OCI-LY1 (cell line): Measurements from ENCODE around the gene TSC22D2.
A peak's percentile ranks its signal among the peaks of the same experiment; 100 is the strongest.

ENCODE experiments used
- H2AFZ ChIP-seq: fragments of 200-600 bp; sonication (generic), shearing (Covaris generic); 2 replicates; pipeline ENCODE4 v1.6.0; 2014; ENCODE audit warnings: antibody characterized with exemption, mild to moderate bottlenecking, low read length
- H3F3A ChIP-seq: fragments of 200-600 bp; sonication (generic), shearing (Covaris generic); 2 replicates; pipeline ENCODE4 v1.6.0; 2014; ENCODE audit warnings: mild to moderate bottlenecking, antibody characterized with exemption, low read length, moderate library complexity; ENCODE audit not compliant: insufficient read depth
- H3K27ac ChIP-seq: fragments of 200-600 bp; sonication (generic); 2 replicates; pipeline ENCODE4 v1.5.1; 2014; ENCODE audit warnings: low read length, mixed run types, mild to moderate bottlenecking, low read depth; ENCODE audit not compliant: poor library complexity, severe bottlenecking
- H3K27me3 ChIP-seq: fragments of 200-600 bp; sonication (generic); 2 replicates; pipeline ENCODE4 v1.6.0; 2014; ENCODE audit warnings: antibody characterized with exemption, mild to moderate bottlenecking, low read length, moderate library complexity; ENCODE audit not compliant: insufficient read depth
- H3K36me3 ChIP-seq: fragments of 200-600 bp; sonication (generic); 2 replicates; pipeline ENCODE4 v1.6.1; 2014; ENCODE audit warnings: mild to moderate bottlenecking, antibody characterized with exemption, low read length, moderate library complexity, mixed read lengths; ENCODE audit not compliant: insufficient read depth
- H3K4me1 ChIP-seq: fragments of 200-600 bp; sonication (generic); 2 replicates; pipeline ENCODE4 v1.5.1; 2014; ENCODE audit warnings: mild to moderate bottlenecking, low read length, moderate library complexity; ENCODE audit not compliant: insufficient read depth, severe bottlenecking
- H3K4me2 ChIP-seq: fragments of 200-600 bp; sonication (generic), shearing (Covaris generic); 2 replicates; pipeline ENCODE4 v1.6.1; 2014; ENCODE audit warnings: low read length
- H3K4me3 ChIP-seq: fragments of 200-600 bp; sonication (generic); 2 replicates; pipeline ENCODE4 v1.5.1; 2014; ENCODE audit warnings: low read length, low read depth, mild to moderate bottlenecking, mixed read lengths; ENCODE audit not compliant: poor library complexity, severe bottlenecking
- H3K79me2 ChIP-seq: fragments of 200-600 bp; shearing (Covaris generic); 2 replicates; pipeline ENCODE4 v1.6.1; 2016; ENCODE audit warnings: mixed run types, low read length, mixed read lengths; ENCODE audit not compliant: insufficient read depth
- H3K9ac ChIP-seq: fragments of 200-600 bp; sonication (generic), shearing (Covaris generic); 2 replicates; pipeline ENCODE4 v1.6.1; 2014; ENCODE audit warnings: mild to moderate bottlenecking, low read length, mixed read lengths
- H3K9me2 ChIP-seq: fragments of 200-600 bp; sonication (generic), shearing (Covaris generic); 2 replicates; pipeline ENCODE4 v1.6.1; 2014; ENCODE audit warnings: low read depth, mild to moderate bottlenecking, low read length, mixed read lengths
- H3K9me3 ChIP-seq: fragments of 200-600 bp; shearing (Covaris generic); 2 replicates; pipeline ENCODE4 v1.6.1; 2014; ENCODE audit warnings: low read length, mixed read lengths
- H4K20me1 ChIP-seq: fragments of 200-600 bp; sonication (generic), shearing (Covaris generic); 2 replicates; pipeline ENCODE4 v1.6.0; 2016; ENCODE audit warnings: mild to moderate bottlenecking, low read length; ENCODE audit not compliant: insufficient read depth
- CTCF ChIP-seq: fragments of 200-600 bp; sonication (generic), shearing (Covaris generic); IDR thresholded peaks from 2 replicates; pipeline ENCODE4 v1.5.1; 2017; ENCODE audit warnings: mild to moderate bottlenecking, antibody characterized with exemption, low read length, moderate library complexity, mixed read lengths
- EZH2 ChIP-seq: fragments of 200-600 bp; sonication (generic), shearing (Covaris generic); IDR thresholded peaks from 2 replicates; pipeline ENCODE4 v1.8.0; 2017; ENCODE audit warnings: borderline replicate concordance, mixed run types, mild to moderate bottlenecking, antibody characterized with exemption, low read length, moderate library complexity, mixed read lengths

The TSC22D2 gene

DNA sequence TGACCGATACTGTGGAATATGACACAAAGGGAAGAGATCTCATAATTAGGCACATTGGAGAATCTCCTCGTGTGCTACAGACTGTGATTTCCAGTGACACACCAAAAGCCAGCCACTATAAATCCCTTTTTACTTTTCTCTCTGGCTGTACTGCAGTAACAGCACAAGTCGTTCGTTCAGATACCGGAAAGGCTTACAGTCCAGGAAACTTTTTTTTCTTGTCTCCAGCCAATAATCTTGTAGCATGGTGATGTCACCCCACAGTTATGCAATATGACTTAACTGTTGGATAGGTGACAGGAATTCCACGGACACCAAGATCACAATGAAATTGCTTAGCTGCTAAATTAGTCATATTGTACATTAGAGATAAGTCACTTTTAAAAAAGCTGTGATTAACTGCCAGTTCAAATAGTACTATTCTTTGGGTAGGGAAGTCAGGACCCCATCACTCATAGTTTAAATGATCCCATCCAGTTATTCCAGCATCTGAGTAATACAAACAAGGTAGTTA, 36.3 kb upstream of the TSC22D2 start:
- Histone ChIP-seq H3K4me1 (peaks cover 11% of the 10 kb centered on the region), H3F3A (no peaks in the 10 kb centered on the region), H3K27me3 (no peaks in the 10 kb centered on the region), H3K9me2 (no peaks in the 10 kb centered on the region), H3K27ac (no peak overlapping the region), H3K36me3 (no peaks in the 10 kb centered on the region), H2AFZ (no peak overlapping the region), H3K4me2 (no peak overlapping the region), H4K20me1 (no peaks in the 10 kb centered on the region), H3K9ac (no peak overlapping the region), H3K9me3 (no peaks in the 10 kb centered on the region), H3K4me3 (no peak overlapping the region), H3K79me2 (no peaks in the 10 kb centered on the region)
- TF ChIP-seq CTCF (no peak), EZH2 (no peak)

- Histone ChIP-seq H3K9ac (no peak overlapping the region), H4K20me1 (no peaks in the 10 kb centered on the region), H3K79me2 (no peaks in the 10 kb centered on the region), H3K4me1 (peaks cover 12% of the 10 kb centered on the region), H3K9me2 (no peaks in the 10 kb centered on the region), H3F3A (no peaks in the 10 kb centered on the region), H3K4me2 (no peak overlapping the region), H3K36me3 (no peaks in the 10 kb centered on the region), H3K27ac (no peak overlapping the region), H3K27me3 (no peaks in the 10 kb centered on the region), H3K4me3 (no peak overlapping the region), H2AFZ (no peak overlapping the region), H3K9me3 (no peaks in the 10 kb centered on the region)
- no peak for TF ChIP-seq CTCF
- no peak for TF ChIP-seq EZH2
Observed at GRCh38 chr3:150372320-150372719, 35.8 kb upstream of the TSC22D2 start.

GRCh38 chr3:150372722-150373121, 35.4 kb upstream of the TSC22D2 start:
- H3K27ac ChIP-seq = no peak overlapping the region
- no peaks in the 10 kb centered on the region for H3K9me3 ChIP-seq
- H3K4me3 ChIP-seq = no peak overlapping the region
- H3K4me2 ChIP-seq = no peak overlapping the region
- H3F3A ChIP-seq = no peaks in the 10 kb centered on the region
- no peaks in the 10 kb centered on the region for H3K79me2 ChIP-seq
- H3K27me3 ChIP-seq = no peaks in the 10 kb centered on the region
- H3K9me2 ChIP-seq = no peaks in the 10 kb centered on the region
- H3K36me3 ChIP-seq = no peaks in the 10 kb centered on the region
- TF ChIP-seq EZH2 = no peak
- TF ChIP-seq CTCF = peak; percentile 29; the same call in 1 of the 2 replicates
- no peak overlapping the region for H2AFZ ChIP-seq
- peaks cover 16% of the 10 kb centered on the region for H3K4me1 ChIP-seq
- no peak overlapping the region for H3K9ac ChIP-seq
- H4K20me1 ChIP-seq = no peaks in the 10 kb centered on the region
